GM12891 (cell line): ENCODE data around the gene HHAT.

ENCODE experiments used
- DNase-seq: peaks from one replicate; pipeline ENCODE4 v3.0.0; 2011; ENCODE audit warnings: low spot score; ENCODE audit not compliant: insufficient read length
- FAIRE-seq: peaks from 2 replicates; lab custom pipeline; 2011; peaks lifted over from hg19 to GRCh38; lab: Jason Lieb, UNC
- PAX5 ChIP-seq: IDR thresholded peaks from 2 replicates; pipeline ENCODE4 v1.6.1; 2011; ENCODE audit warnings: low read length, moderate library complexity, mild to moderate bottlenecking; ENCODE audit not compliant: insufficient read depth, severe bottlenecking
- POLR2A ChIP-seq: IDR thresholded peaks from 2 replicates; pipeline ENCODE4 v1.6.1; 2011; ENCODE audit warnings: low read depth, low read length, control low read depth
- POLR2AphosphoS5 ChIP-seq: IDR thresholded peaks from 2 replicates; pipeline ENCODE4 v1.6.1; 2011; ENCODE audit warnings: low read depth, low read length, control low read depth
- POU2F2 ChIP-seq: IDR thresholded peaks from 2 replicates; pipeline ENCODE4 v1.6.1; 2011; ENCODE audit warnings: low read depth, mild to moderate bottlenecking, control low read depth, low read length, moderate library complexity
- SPI1 ChIP-seq: IDR thresholded peaks from 2 replicates; pipeline ENCODE4 v1.6.1; 2011; ENCODE audit warnings: low read depth, low read length, control low read depth
- TAF1 ChIP-seq: IDR thresholded peaks from 2 replicates; pipeline ENCODE4 v1.6.1; 2011; ENCODE audit warnings: low read depth, low read length, control low read depth

HHAT gene

DNA sequence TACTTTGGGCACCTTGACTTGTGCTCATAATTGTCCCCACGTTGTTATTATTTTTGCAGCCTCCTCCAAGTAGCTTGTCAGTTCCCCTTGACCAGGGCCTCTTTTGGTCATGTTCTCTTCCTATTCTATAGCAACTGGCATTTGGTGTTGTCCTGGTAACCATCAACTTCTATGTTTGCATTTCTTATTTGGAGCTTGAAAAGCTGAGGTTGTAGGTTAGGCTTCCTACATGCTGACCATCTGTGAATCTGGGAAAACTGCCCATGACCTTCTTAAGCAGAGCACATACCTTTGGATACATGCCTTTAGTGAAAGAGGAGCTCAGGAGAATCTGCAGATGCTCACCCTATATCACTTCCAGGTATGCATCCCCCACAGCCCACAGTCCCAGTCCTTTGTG, 160.8 kb downstream of the HHAT start:
- DNase-seq (no peak), FAIRE-seq (no peak)
- no peak for TF ChIP-seq SPI1
- no peak for TF ChIP-seq TAF1
- TF ChIP-seq POLR2AphosphoS5, result no peak
- TF ChIP-seq POU2F2, result no peak
- TF ChIP-seq PAX5, result no peak
- no peak for TF ChIP-seq POLR2A

DNA sequence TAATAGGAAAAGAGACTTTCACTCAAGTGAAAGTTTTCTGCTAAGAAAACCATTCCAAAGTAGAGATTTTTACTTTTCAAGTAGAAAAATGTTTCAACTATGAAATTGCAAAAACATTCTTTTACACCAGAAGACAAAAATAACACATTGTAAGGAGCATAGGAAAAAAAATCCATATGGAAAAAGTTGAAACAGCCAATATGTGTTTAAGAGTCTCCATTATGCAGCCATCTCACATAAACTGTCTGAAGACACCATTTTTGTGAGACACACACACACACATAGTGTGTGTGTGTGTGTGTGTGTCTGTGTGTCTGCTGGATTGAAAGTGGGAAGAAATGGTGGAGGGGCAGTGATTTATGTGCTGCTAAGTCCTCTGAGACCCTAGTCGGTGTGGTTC, 162.1 kb downstream of the HHAT start:
- DNase-seq (no peak), FAIRE-seq (no peak)
- no peak for TF ChIP-seq SPI1

DNA sequence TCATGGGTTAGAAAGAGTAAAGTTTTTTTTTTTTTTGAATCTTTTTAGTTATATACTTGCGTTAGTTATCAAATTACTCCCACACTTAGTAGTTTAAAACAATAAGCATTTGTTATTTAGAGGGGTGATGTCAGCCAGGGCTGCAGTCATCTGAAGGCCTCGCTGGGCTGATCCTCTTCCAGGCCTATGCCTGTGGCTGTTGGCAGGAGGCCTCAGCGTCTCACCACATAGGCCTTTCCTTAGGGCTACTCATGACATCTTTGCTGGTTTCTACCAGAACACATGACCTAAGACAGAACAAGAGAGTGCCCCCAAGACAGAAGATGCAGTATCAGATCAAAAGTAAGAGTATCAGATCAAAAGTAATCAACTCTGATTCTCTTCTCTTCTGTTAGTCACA, 167.4 kb downstream of the HHAT start:
- DNase-seq (no peak), FAIRE-seq (no peak)
- TF ChIP-seq SPI1, result no peak
- TF ChIP-seq POLR2AphosphoS5, result no peak
- TF ChIP-seq POLR2A, result no peak
- TF ChIP-seq TAF1, result no peak

DNA sequence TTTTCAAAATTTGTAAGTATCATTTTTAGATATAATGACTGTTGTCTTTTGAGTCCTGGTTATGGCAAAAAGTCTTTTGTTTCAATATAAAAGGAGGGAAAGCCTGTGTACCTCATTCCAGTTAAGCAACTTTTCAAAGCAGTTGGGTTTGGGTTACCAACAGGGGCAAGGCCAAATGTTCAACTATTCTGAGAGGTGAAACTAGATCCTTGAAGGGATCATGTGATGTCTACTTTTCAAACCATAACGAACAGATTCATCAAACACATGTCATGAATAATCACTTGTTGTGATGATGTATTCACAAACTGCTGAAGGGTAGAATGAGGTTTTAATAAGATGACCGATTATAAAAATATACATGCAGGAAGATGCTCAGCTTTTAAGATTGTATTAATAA, 171.3 kb downstream of the HHAT start:
- no peak for DNase-seq
- no peak for FAIRE-seq
- TF ChIP-seq POLR2A, result no peak
- TF ChIP-seq POU2F2, result no peak
- TF ChIP-seq POLR2AphosphoS5, result no peak
- no peak for TF ChIP-seq SPI1
- no peak for TF ChIP-seq PAX5
- TF ChIP-seq TAF1, result no peak

- DNase-seq (no peak), FAIRE-seq (no peak)
- no peak for TF ChIP-seq TAF1
- TF ChIP-seq POLR2A, result no peak
- TF ChIP-seq POLR2AphosphoS5, result no peak
- no peak for TF ChIP-seq PAX5
- TF ChIP-seq POU2F2, result no peak
- no peak for TF ChIP-seq SPI1
These were observed 172.1 kb downstream of the HHAT start for GRCh38 chr1:210500831-210501230.

- no peak for FAIRE-seq
- no peak for DNase-seq
- TF ChIP-seq POLR2A (no peak), SPI1 (no peak), POLR2AphosphoS5 (no peak), PAX5 (no peak), TAF1 (no peak), POU2F2 (no peak)
These were observed 175.6 kb downstream of the HHAT start for GRCh38 chr1:210504286-210504685.

GRCh38 chr1:210505601-210506496, 177.1 kb downstream of the HHAT start:
- DNase-seq (no peak), FAIRE-seq (no peak)
- TF ChIP-seq POLR2AphosphoS5 (no peak), TAF1 (no peak), POU2F2 (no peak), SPI1 (no peak), PAX5 (no peak), POLR2A (no peak)

- DNase-seq (no peak), FAIRE-seq (no peak)
- TF ChIP-seq POLR2A (no peak), TAF1 (no peak), PAX5 (no peak), SPI1 (no peak), POU2F2 (no peak), POLR2AphosphoS5 (no peak)
These were observed 178.0 kb downstream of the HHAT start for GRCh38 chr1:210506689-210507088.

DNA sequence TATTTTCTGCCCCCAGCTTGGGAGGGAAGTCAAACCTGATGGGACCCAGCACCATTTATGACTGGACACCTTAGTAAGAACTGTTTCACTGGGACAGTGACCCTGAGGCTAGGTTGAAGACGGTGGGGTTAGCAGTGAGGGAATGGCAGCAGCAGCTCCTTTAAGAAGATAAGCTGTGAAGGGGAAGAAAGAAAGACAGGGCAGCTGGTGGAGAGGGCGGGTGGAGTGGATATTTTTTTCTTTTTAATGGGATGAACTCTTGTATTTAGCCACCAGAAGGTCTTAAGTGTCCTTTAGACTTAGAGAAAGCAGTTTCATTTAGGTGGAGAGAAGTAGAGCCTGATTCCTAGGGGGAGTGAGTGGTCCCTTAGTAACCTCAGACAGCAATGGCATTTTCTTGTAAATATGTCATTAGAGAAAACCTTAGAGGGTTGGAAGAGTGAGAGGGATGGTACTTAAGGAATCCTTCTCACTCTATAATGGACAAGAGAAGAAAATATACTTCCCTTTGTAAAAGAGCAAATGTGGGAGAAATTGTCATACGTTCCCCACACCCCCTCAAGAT, 187.5 kb downstream of the HHAT start:
- TF ChIP-seq POLR2A (no peak), POLR2AphosphoS5 (no peak), PAX5 (no peak), TAF1 (no peak), SPI1 (no peak), POU2F2 (no peak)
- FAIRE-seq (no peak), DNase-seq (no peak)

- DNase-seq (no peak), FAIRE-seq (no peak)
- no peak for TF ChIP-seq POLR2AphosphoS5
- no peak for TF ChIP-seq POU2F2
- no peak for TF ChIP-seq PAX5
- no peak for TF ChIP-seq SPI1
- no peak for TF ChIP-seq POLR2A
- no peak for TF ChIP-seq TAF1
These were observed 188.2 kb downstream of the HHAT start for GRCh38 chr1:210516697-210517459.

GRCh38 chr1:210523830-210524229, 195.1 kb downstream of the HHAT start:
- DNase-seq, result no peak
- no peak for FAIRE-seq
- TF ChIP-seq SPI1 (no peak), TAF1 (no peak), POU2F2 (no peak), POLR2AphosphoS5 (no peak), POLR2A (no peak), PAX5 (no peak)
